Measurements from ENCODE around the gene MOB1A.

DNA sequence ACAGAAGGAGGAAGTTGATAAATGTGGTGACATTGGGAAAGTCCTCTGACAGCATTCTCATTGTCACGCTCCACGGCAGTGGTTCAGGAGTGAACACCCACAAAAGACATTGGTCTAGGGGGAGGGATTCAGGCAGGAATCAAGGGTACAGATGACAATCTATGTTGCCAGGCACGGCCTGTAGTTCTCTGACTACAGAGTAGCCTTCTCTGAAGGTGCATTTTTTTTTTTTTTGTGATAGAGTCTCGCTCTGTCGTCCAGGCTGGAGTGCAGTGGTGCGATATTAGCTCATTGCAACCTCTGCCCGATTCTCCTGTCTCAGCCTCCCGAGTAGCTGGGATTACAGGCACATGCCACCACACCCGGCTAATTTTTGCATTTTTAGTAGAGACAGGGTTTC, 7.4 kb upstream of the MOB1A start:
- TF ChIP-seq, protein P1, sequence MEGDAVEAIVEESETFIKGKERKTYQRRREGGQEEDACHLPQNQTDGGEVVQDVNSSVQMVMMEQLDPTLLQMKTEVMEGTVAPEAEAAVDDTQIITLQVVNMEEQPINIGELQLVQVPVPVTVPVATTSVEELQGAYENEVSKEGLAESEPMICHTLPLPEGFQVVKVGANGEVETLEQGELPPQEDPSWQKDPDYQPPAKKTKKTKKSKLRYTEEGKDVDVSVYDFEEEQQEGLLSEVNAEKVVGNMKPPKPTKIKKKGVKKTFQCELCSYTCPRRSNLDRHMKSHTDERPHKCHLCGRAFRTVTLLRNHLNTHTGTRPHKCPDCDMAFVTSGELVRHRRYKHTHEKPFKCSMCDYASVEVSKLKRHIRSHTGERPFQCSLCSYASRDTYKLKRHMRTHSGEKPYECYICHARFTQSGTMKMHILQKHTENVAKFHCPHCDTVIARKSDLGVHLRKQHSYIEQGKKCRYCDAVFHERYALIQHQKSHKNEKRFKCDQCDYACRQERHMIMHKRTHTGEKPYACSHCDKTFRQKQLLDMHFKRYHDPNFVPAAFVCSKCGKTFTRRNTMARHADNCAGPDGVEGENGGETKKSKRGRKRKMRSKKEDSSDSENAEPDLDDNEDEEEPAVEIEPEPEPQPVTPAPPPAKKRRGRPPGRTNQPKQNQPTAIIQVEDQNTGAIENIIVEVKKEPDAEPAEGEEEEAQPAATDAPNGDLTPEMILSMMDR (IDR thresholded peaks at IDR 0.05): no peak
- TF ChIP-seq EP300 (IDR thresholded peaks at IDR 0.05): no peak
